Measurements from ENCODE around the gene PTPN5.
A peak's percentile ranks its signal among the peaks of the same experiment; 100 is the strongest.

Gene PTPN5

GRCh38 chr11:18720808-18721560 is 70.6 kb downstream of the PTPN5 start:
- Mint-ChIP-seq H3K4me1 (peaks cover 26% of the 10 kb centered on the region), H3K9me3 (no peaks in the 10 kb centered on the region), H3K36me3 (ENCODE audit: low read depth) (no peaks in the 10 kb centered on the region), H3K27me3 (ENCODE audit: low read depth) (peaks cover 17% of the 10 kb centered on the region), H3K4me3 (peak overlapping the region; percentile 86 to 96 (median 92)), H3K27ac (peak overlapping the region; percentile 56 to 82 (median 58))
- TF ChIP-seq CTCF (IDR thresholded peaks at IDR 0.05; ENCODE audit: unreplicated experiment in 3 of 3): no peak

GRCh38 chr11:18720091-18720807 is 71.3 kb downstream of the PTPN5 start:
- H3K4me1 Mint-ChIP-seq: peaks cover 26% of the 10 kb centered on the region
- peak overlapping the region; percentile 86 to 96 (median 92) for H3K4me3 Mint-ChIP-seq
- peaks cover 12% of the 10 kb centered on the region for H3K27me3 Mint-ChIP-seq (ENCODE audit: low read depth)
- no peaks in the 10 kb centered on the region for H3K36me3 Mint-ChIP-seq (ENCODE audit: low read depth)
- H3K27ac Mint-ChIP-seq: peak overlapping the region; percentile 56 to 82 (median 58)
- H3K9me3 Mint-ChIP-seq: no peaks in the 10 kb centered on the region
- TF ChIP-seq CTCF (IDR thresholded peaks at IDR 0.05; ENCODE audit: unreplicated experiment in 3 of 3): no peak

GRCh38 chr11:18715476-18715875 is 76.1 kb downstream of the PTPN5 start:
- Mint-ChIP-seq H3K4me3 (no peak overlapping the region), H3K36me3 (ENCODE audit: low read depth) (no peaks in the 10 kb centered on the region), H3K27me3 (ENCODE audit: low read depth) (peaks cover 31% of the 10 kb centered on the region), H3K9me3 (no peaks in the 10 kb centered on the region), H3K27ac (no peak overlapping the region), H3K4me1 (peaks cover 7% of the 10 kb centered on the region)
- no peak for TF ChIP-seq CTCF (IDR thresholded peaks at IDR 0.05; ENCODE audit: unreplicated experiment in 3 of 3)

GRCh38 chr11:18714443-18714780 is 77.2 kb downstream of the PTPN5 start:
- TF ChIP-seq CTCF (IDR thresholded peaks at IDR 0.05; ENCODE audit: unreplicated experiment in 3 of 3): no peak
- Mint-ChIP-seq H3K4me3 (no peak overlapping the region), H3K4me1 (no peaks in the 10 kb centered on the region), H3K27ac (no peak overlapping the region), H3K36me3 (ENCODE audit: low read depth) (no peaks in the 10 kb centered on the region), H3K27me3 (ENCODE audit: low read depth) (peaks cover 24% of the 10 kb centered on the region), H3K9me3 (no peaks in the 10 kb centered on the region)

GRCh38 chr11:18713646-18714442 is 77.8 kb downstream of the PTPN5 start:
- peaks cover 24% of the 10 kb centered on the region for H3K27me3 Mint-ChIP-seq (ENCODE audit: low read depth)
- no peak for TF ChIP-seq CTCF (IDR thresholded peaks at IDR 0.05; ENCODE audit: unreplicated experiment in 3 of 3)
- H3K4me3 Mint-ChIP-seq: no peak overlapping the region
- H3K27ac Mint-ChIP-seq: no peak overlapping the region
- H3K4me1 Mint-ChIP-seq: no peaks in the 10 kb centered on the region
- H3K9me3 Mint-ChIP-seq: no peaks in the 10 kb centered on the region
- no peaks in the 10 kb centered on the region for H3K36me3 Mint-ChIP-seq (ENCODE audit: low read depth)

Data from nephron (organoid).